Mesendoderm (in vitro differentiated cells): Measurements from ENCODE around the gene ARHGAP15.

Experiments used
- DNase-seq: peaks from one replicate; pipeline ENCODE4 v3.0.0; 2013
- H2AK5ac ChIP-seq: 2 replicates; pipeline ENCODE4 v1.6.1; 2013; ENCODE audit warnings: low read length, inconsistent platforms
- H2BK120ac ChIP-seq: 2 replicates; pipeline ENCODE4 v1.6.1; 2013; ENCODE audit warnings: low read depth, mild to moderate bottlenecking, low read length, moderate library complexity, mixed read lengths
- H2BK15ac ChIP-seq: replicated peaks from 2 replicates; pipeline ENCODE4 v1.6.1; 2013; ENCODE audit warnings: low read depth, mild to moderate bottlenecking, moderate library complexity
- H2BK5ac ChIP-seq: 2 replicates; pipeline ENCODE4 v1.6.1; 2013; ENCODE audit warnings: low read length, inconsistent platforms
- H3K18ac ChIP-seq: 2 replicates; pipeline ENCODE4 v1.6.1; 2013; ENCODE audit warnings: mild to moderate bottlenecking, low read length, mixed read lengths
- H3K23ac ChIP-seq: one replicate; pipeline ENCODE4 v1.6.1; 2013; ENCODE audit warnings: low read length
- H3K27ac ChIP-seq: 2 replicates; pipeline ENCODE4 v1.5.1; 2013; ENCODE audit warnings: low read depth, mild to moderate bottlenecking, inconsistent platforms, low read length, moderate library complexity
- H3K27me3 ChIP-seq: 2 replicates; pipeline ENCODE4 v1.6.1; 2013; ENCODE audit warnings: low read length, control low read depth, mild to moderate bottlenecking, inconsistent platforms; ENCODE audit not compliant: insufficient read depth, poor library complexity
- H3K36me3 ChIP-seq: 2 replicates; pipeline ENCODE4 v1.6.1; 2013; ENCODE audit warnings: low read length, inconsistent platforms; ENCODE audit not compliant: control insufficient read depth, insufficient read depth
- H3K4ac ChIP-seq: one replicate; pipeline ENCODE4 v1.6.1; 2013; ENCODE audit warnings: low read depth, mild to moderate bottlenecking, low read length, moderate library complexity
- H3K4me1 ChIP-seq: 2 replicates; pipeline ENCODE4 v1.6.1; 2013; ENCODE audit warnings: low read depth, low read length, inconsistent platforms; ENCODE audit not compliant: control insufficient read depth
- H3K4me2 ChIP-seq: 2 replicates; pipeline ENCODE4 v1.6.1; 2013; ENCODE audit warnings: low read length
- H3K4me3 ChIP-seq: 2 replicates; pipeline ENCODE4 v1.5.1; 2013; ENCODE audit warnings: mild to moderate bottlenecking, low read length
- H3K56ac ChIP-seq: one replicate; pipeline ENCODE4 v1.6.1; 2013; ENCODE audit warnings: low read length
- H3K79me1 ChIP-seq: 2 replicates; pipeline ENCODE4 v1.6.1; 2013; ENCODE audit warnings: low read length, inconsistent platforms
- H3K79me2 ChIP-seq: 2 replicates; pipeline ENCODE4 v1.6.1; 2013; ENCODE audit warnings: mild to moderate bottlenecking, low read length; ENCODE audit not compliant: control insufficient read depth, insufficient read depth
- H3K9ac ChIP-seq: 2 replicates; pipeline ENCODE4 v1.6.1; 2013; ENCODE audit warnings: low read length, inconsistent platforms
- H4K5ac ChIP-seq: one replicate; pipeline ENCODE4 v1.6.1; 2013; ENCODE audit warnings: low read length
- H4K8ac ChIP-seq: one replicate; pipeline ENCODE4 v1.6.1; 2013; ENCODE audit warnings: low read depth, mild to moderate bottlenecking, control low read depth, low read length, moderate library complexity
- WGBS: extraction: QIAGEN DNeasy Blood & Tissue Kit; methylation state at CpG from one replicate; pipeline ENCODE4 v1.1.7; 2013; ENCODE audit warnings: low lambda C conversion rate, missing lambda C conversion rate; ENCODE audit not compliant: insufficient coverage; ENCODE audit errors: extremely low coverage; 5-methylcytosine and 5-hydroxymethylcytosine counted together

Gene ARHGAP15

GRCh38 chr2:143528021-143528420 lies 398.8 kb downstream of the ARHGAP15 start:
- no peak overlapping the region for H3K4ac ChIP-seq
- H2BK15ac ChIP-seq: no peak overlapping the region
- no peak overlapping the region for H3K9ac ChIP-seq
- H3K4me3 ChIP-seq: no peak overlapping the region
- H3K27ac ChIP-seq: no peak overlapping the region
- no peak for DNase-seq
- no peaks in the 10 kb centered on the region for H3K4me1 ChIP-seq
- no CpG with 5 or more reads among the region's 1 CpG for WGBS
- H3K4me2 ChIP-seq: no peak overlapping the region
- H2AK5ac ChIP-seq: no peak overlapping the region
- no peak overlapping the region for H2BK120ac ChIP-seq
- H2BK5ac ChIP-seq: no peak overlapping the region
- H3K79me2 ChIP-seq: no peaks in the 10 kb centered on the region
- no peaks in the 10 kb centered on the region for H3K79me1 ChIP-seq
- no peak overlapping the region for H4K5ac ChIP-seq
- no peak overlapping the region for H3K18ac ChIP-seq
- no peak overlapping the region for H4K8ac ChIP-seq
- H3K36me3 ChIP-seq: no peaks in the 10 kb centered on the region
- H3K23ac ChIP-seq: no peak overlapping the region
- no peak overlapping the region for H3K56ac ChIP-seq
- H3K27me3 ChIP-seq: no peaks in the 10 kb centered on the region

DNA sequence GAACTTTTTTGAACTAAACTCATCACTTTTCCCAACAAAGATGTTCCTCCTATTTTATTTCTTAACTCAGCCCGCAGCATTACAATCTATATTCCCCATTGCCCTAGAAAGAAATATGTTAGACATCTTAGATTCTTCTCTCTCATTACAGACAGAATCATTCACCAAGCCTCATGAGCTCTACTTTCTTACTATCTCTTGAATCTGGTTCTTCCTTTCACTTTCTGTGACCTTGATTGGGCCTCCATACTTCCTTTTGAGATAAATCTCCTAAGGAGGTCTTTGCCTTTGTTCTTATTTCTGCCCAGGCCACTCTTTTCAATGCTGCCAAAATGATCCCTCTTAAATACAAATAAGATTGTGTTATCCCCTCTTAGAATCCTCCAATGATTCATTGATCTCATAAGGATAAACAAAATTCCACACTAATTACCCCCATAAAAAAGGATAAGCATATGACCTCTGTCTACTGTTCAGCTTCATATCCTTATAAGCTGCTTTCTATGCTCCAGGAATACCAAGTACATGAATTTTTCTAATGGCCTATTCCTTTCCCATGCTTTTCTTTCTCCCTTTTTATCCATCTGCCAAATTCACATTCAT lies 400.0 kb downstream of the ARHGAP15 start:
- Histone ChIP-seq H2AK5ac (no peak overlapping the region), H2BK120ac (no peak overlapping the region), H3K56ac (no peak overlapping the region), H3K27ac (no peak overlapping the region), H2BK15ac (no peak overlapping the region), H4K8ac (no peak overlapping the region), H3K79me1 (no peaks in the 10 kb centered on the region), H3K4me1 (no peaks in the 10 kb centered on the region), H2BK5ac (no peak overlapping the region), H3K18ac (no peak overlapping the region), H3K79me2 (no peaks in the 10 kb centered on the region), H3K4me3 (no peak overlapping the region), H4K5ac (no peak overlapping the region), H3K23ac (no peak overlapping the region), H3K4me2 (no peak overlapping the region), H3K27me3 (no peaks in the 10 kb centered on the region), H3K36me3 (no peaks in the 10 kb centered on the region), H3K9ac (no peak overlapping the region), H3K4ac (no peak overlapping the region)
- DNase-seq: peak; percentile 19
- no CpG with 5 or more reads among the region's 1 CpG for WGBS

DNA sequence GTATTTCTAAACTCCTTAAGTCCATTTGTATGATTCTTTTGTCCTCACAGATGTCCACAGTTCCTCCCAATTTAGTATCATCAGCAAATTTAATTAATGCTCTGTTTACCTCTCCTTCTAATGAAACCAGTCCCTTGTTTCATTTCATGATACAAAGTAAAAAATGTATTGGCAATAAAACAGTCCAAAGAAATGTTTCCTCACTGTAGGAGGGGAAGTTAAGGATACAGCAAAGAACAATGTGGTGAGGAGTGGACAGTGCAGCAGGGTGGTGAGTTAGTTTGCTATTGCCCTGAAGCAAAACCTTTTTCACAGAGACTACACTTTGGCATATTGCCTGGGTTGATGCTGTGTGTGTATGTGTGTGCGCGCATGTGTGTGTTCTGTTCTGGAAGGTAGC lies 401.5 kb downstream of the ARHGAP15 start:
- H4K8ac ChIP-seq: no peak overlapping the region
- no peaks in the 10 kb centered on the region for H3K4me1 ChIP-seq
- H3K79me1 ChIP-seq: no peaks in the 10 kb centered on the region
- no peak overlapping the region for H3K56ac ChIP-seq
- no peak overlapping the region for H3K4me2 ChIP-seq
- no peaks in the 10 kb centered on the region for H3K27me3 ChIP-seq
- no peak overlapping the region for H2BK120ac ChIP-seq
- H2BK15ac ChIP-seq: no peak overlapping the region
- no peaks in the 10 kb centered on the region for H3K79me2 ChIP-seq
- H3K9ac ChIP-seq: no peak overlapping the region
- no peak overlapping the region for H3K4ac ChIP-seq
- H3K4me3 ChIP-seq: no peak overlapping the region
- WGBS: no CpG with 5 or more reads among the region's 2 CpGs
- H3K23ac ChIP-seq: no peak overlapping the region
- no peak overlapping the region for H2BK5ac ChIP-seq
- H3K36me3 ChIP-seq: no peaks in the 10 kb centered on the region
- no peak for DNase-seq
- no peak overlapping the region for H4K5ac ChIP-seq
- no peak overlapping the region for H2AK5ac ChIP-seq
- H3K27ac ChIP-seq: no peak overlapping the region
- H3K18ac ChIP-seq: no peak overlapping the region

DNA sequence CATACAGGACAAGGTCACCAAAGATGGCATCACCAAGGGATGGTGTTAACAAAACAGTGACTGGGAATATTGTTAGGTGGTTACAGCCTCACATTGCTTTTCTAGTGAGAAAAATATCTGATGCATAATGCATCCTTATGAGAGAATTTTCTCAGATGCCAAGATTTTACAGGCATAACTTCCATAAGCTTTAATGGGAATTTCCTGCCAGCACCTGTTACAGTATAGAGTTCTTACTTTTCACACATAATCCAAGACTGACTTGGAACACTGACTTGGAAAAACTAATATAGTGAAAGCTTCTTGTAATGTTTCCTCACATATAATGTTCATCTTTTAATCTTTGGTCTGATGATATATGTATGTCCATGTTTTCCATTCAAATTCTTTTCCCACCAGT lies 402.8 kb downstream of the ARHGAP15 start:
- no peak overlapping the region for H2BK15ac ChIP-seq
- H2BK5ac ChIP-seq: no peak overlapping the region
- H3K27ac ChIP-seq: no peak overlapping the region
- H3K36me3 ChIP-seq: no peaks in the 10 kb centered on the region
- H2BK120ac ChIP-seq: no peak overlapping the region
- H3K18ac ChIP-seq: no peak overlapping the region
- no peak overlapping the region for H3K4me3 ChIP-seq
- no peak overlapping the region for H4K5ac ChIP-seq
- no peak for DNase-seq
- H3K27me3 ChIP-seq: no peaks in the 10 kb centered on the region
- no peak overlapping the region for H3K9ac ChIP-seq
- no peak overlapping the region for H3K56ac ChIP-seq
- no peak overlapping the region for H3K4ac ChIP-seq
- H3K4me2 ChIP-seq: no peak overlapping the region
- no peak overlapping the region for H2AK5ac ChIP-seq
- H3K79me1 ChIP-seq: no peaks in the 10 kb centered on the region
- no peak overlapping the region for H3K23ac ChIP-seq
- H3K4me1 ChIP-seq: no peaks in the 10 kb centered on the region
- no peak overlapping the region for H4K8ac ChIP-seq
- no peaks in the 10 kb centered on the region for H3K79me2 ChIP-seq

GRCh38 chr2:143533846-143534245 lies 404.6 kb downstream of the ARHGAP15 start:
- Histone ChIP-seq H2BK15ac (no peak overlapping the region), H3K79me2 (no peaks in the 10 kb centered on the region), H2BK5ac (no peak overlapping the region), H3K79me1 (no peaks in the 10 kb centered on the region), H4K8ac (no peak overlapping the region), H3K36me3 (no peaks in the 10 kb centered on the region), H3K56ac (no peak overlapping the region), H3K4me1 (no peaks in the 10 kb centered on the region), H3K4me3 (no peak overlapping the region), H3K23ac (no peak overlapping the region), H3K18ac (no peak overlapping the region), H2BK120ac (no peak overlapping the region), H3K4me2 (no peak overlapping the region), H3K27ac (no peak overlapping the region), H3K9ac (no peak overlapping the region), H2AK5ac (no peak overlapping the region), H3K4ac (no peak overlapping the region), H4K5ac (no peak overlapping the region), H3K27me3 (no peaks in the 10 kb centered on the region)
- DNase-seq: peak; percentile 22
- WGBS: no CpG with 5 or more reads among the region's 4 CpGs

- Histone ChIP-seq H3K4ac (no peak overlapping the region), H3K4me2 (no peak overlapping the region), H3K9ac (no peak overlapping the region), H3K56ac (no peak overlapping the region), H3K79me2 (no peaks in the 10 kb centered on the region), H3K27ac (no peak overlapping the region), H2BK5ac (no peak overlapping the region), H3K23ac (no peak overlapping the region), H4K5ac (no peak overlapping the region), H3K4me3 (no peak overlapping the region), H2BK15ac (no peak overlapping the region), H2AK5ac (no peak overlapping the region), H3K27me3 (no peaks in the 10 kb centered on the region), H3K36me3 (no peaks in the 10 kb centered on the region), H3K79me1 (no peaks in the 10 kb centered on the region), H3K18ac (no peak overlapping the region), H4K8ac (no peak overlapping the region), H2BK120ac (no peak overlapping the region), H3K4me1 (no peaks in the 10 kb centered on the region)
- DNase-seq: no peak
- no CpG with 5 or more reads among the region's 2 CpGs for WGBS
Measured at GRCh38 chr2:143535802-143536201, 406.6 kb downstream of the ARHGAP15 start.
